GM23338 (cell line): ENCODE measurements around the gene ASTN1. TPM values are rescaled to one million over a fixed set of nuclear protein-coding genes. Genes with fewer than 3 reads are reported as not detected.

ENCODE experiments used
- ATAC-seq: fragments of 200-7000 bp; cut with Tn5 transposase; 3 replicates; pipeline ENCODE4 v1.9.1; 2020
- DNase-seq: peaks from one replicate; pipeline ENCODE4 v3.0.0-alpha.2; 2015; ENCODE audit warnings: low spot score
- H2AFZ ChIP-seq: fragments of 200-600 bp; sonication (generic); 2 replicates; pipeline ENCODE4 v1.8.0; 2016; ENCODE audit warnings: antibody characterized with exemption, mild to moderate bottlenecking, moderate library complexity
- H3F3A ChIP-seq: fragments of 200-600 bp; sonication (generic); replicated peaks from 2 replicates; pipeline ENCODE4 v1.8.0; 2017; ENCODE audit warnings: antibody characterized with exemption, mixed run types, low read depth
- H3K27ac ChIP-seq: fragments of 200-600 bp; sonication (generic); 2 replicates; pipeline ENCODE4 v1.6.1; 2016; ENCODE audit warnings: low read depth
- H3K27me3 ChIP-seq: fragments of 200-600 bp; sonication (generic); 2 replicates; pipeline ENCODE4 v1.8.0; 2016; ENCODE audit warnings: mild to moderate bottlenecking, mixed run types, moderate library complexity; ENCODE audit not compliant: insufficient read depth
- H3K36me3 ChIP-seq: fragments of 200-600 bp; sonication (generic); 2 replicates; pipeline ENCODE4 v1.8.0; 2016; ENCODE audit warnings: mild to moderate bottlenecking; ENCODE audit not compliant: insufficient read depth
- H3K4me1 ChIP-seq: fragments of 200-600 bp; sonication (generic); 2 replicates; pipeline ENCODE4 v1.8.0; 2016; ENCODE audit warnings: mild to moderate bottlenecking, moderate library complexity; ENCODE audit not compliant: insufficient read depth
- H3K4me2 ChIP-seq: fragments of 200-600 bp; sonication (generic); 2 replicates; pipeline ENCODE4 v1.7.1; 2017; ENCODE audit warnings: mixed run types
- H3K4me3 ChIP-seq: fragments of 200-600 bp; sonication (generic); 2 replicates; pipeline ENCODE4 v1.6.1; 2016; ENCODE audit warnings: mixed run types
- H3K79me2 ChIP-seq: fragments of 200-600 bp; sonication (generic); replicated peaks from 2 replicates; pipeline ENCODE4 v1.8.0; 2017; ENCODE audit warnings: mild to moderate bottlenecking; ENCODE audit not compliant: insufficient read depth
- H3K9me2 ChIP-seq: fragments of 200-600 bp; sonication (generic); 2 replicates; pipeline ENCODE4 v1.8.0; 2017; ENCODE audit not compliant: insufficient read depth
- H4K20me1 ChIP-seq: fragments of 200-600 bp; sonication (generic); replicated peaks from 2 replicates; pipeline ENCODE4 v1.8.0; 2017; ENCODE audit warnings: mild to moderate bottlenecking; ENCODE audit not compliant: insufficient read depth
- H3K27ac Mint-ChIP-seq: 2 replicates; pipeline ENCODE4 v1.8.0; 2020; ENCODE audit warnings: inconsistent platforms, mild to moderate bottlenecking, moderate library complexity, mixed read lengths
- H3K27me3 Mint-ChIP-seq: 3 replicates; pipeline ENCODE4 v1.8.0; 2022; ENCODE audit warnings: low read depth, mild to moderate bottlenecking, moderate library complexity, mixed read lengths, inconsistent platforms; ENCODE audit not compliant: insufficient read depth, poor library complexity
- H3K36me3 Mint-ChIP-seq: 3 replicates; pipeline ENCODE4 v1.8.0; 2021; ENCODE audit warnings: low read depth, mild to moderate bottlenecking, inconsistent platforms, moderate library complexity, mixed read lengths
- H3K4me1 Mint-ChIP-seq: 3 replicates; pipeline ENCODE4 v1.8.0; 2020; ENCODE audit warnings: mild to moderate bottlenecking, inconsistent platforms, mixed read lengths
- H3K4me3 Mint-ChIP-seq: 3 replicates; pipeline ENCODE4 v1.8.0; 2021; ENCODE audit warnings: moderate library complexity, mild to moderate bottlenecking, inconsistent platforms, mixed read lengths
- H3K9me3 Mint-ChIP-seq: 3 replicates; pipeline ENCODE4 v1.8.0; 2020; ENCODE audit warnings: moderate library complexity, mild to moderate bottlenecking, inconsistent platforms, mixed read lengths
- CREB1 ChIP-seq: fragments of 250-450 bp; sonication (Bioruptor Pico); IDR thresholded peaks from 2 replicates; pipeline ENCODE4 v1.5.0; 2020; ENCODE audit warnings: low read depth, mild to moderate bottlenecking, moderate library complexity
- CTCF ChIP-seq, 2 experiments: fragments of 200-600 bp in 1 of 2; sonication (generic) in 1 of 2; conservative IDR thresholded peaks; 2 replicates each; pipeline versions ENCODE4 v1.5.1 to v1.6.1; 2016 to 2017; ENCODE audit warnings: antibody characterized with exemption in 2 of 2, low read depth in 2 of 2, mild to moderate bottlenecking in 2 of 2, moderate library complexity in 1 of 2
- ETS1 ChIP-seq: IDR thresholded peaks from 2 replicates; pipeline ENCODE4 v1.6.1; 2016; ENCODE audit warnings: antibody characterized with exemption
- EZH2 ChIP-seq: fragments of 200-600 bp; sonication (generic); IDR thresholded peaks from one replicate; pipeline ENCODE4 v1.8.0; 2017; ENCODE audit warnings: antibody characterized with exemption, mild to moderate bottlenecking, low read depth; ENCODE audit not compliant: unreplicated experiment
- EZH2phosphoT487 ChIP-seq: fragments of 200-600 bp; sonication (generic); IDR thresholded peaks from one replicate; pipeline ENCODE4 v1.8.1; 2018; ENCODE audit warnings: antibody characterized with exemption; ENCODE audit not compliant: unreplicated experiment
- JUNB ChIP-seq: IDR thresholded peaks from one replicate; pipeline ENCODE4 v1.6.1; 2016; ENCODE audit warnings: antibody characterized with exemption; ENCODE audit not compliant: unreplicated experiment
- NANOG ChIP-seq: IDR thresholded peaks from 2 replicates; pipeline ENCODE4 v1.6.1; 2016; ENCODE audit warnings: antibody characterized with exemption, borderline replicate concordance
- STAT1 ChIP-seq: IDR thresholded peaks from one replicate; pipeline ENCODE4 v1.6.1; 2016; ENCODE audit warnings: antibody characterized with exemption; ENCODE audit not compliant: unreplicated experiment
- ZNF114 ChIP-seq: fragments of 250-450 bp; sonication (Bioruptor Pico); IDR thresholded peaks from 2 replicates; pipeline ENCODE4 v1.5.0; 2020; ENCODE audit warnings: mild to moderate bottlenecking, moderate library complexity
- ZNF331 ChIP-seq: fragments of 250-450 bp; sonication (Bioruptor Pico); IDR thresholded peaks from 2 replicates; pipeline ENCODE4 v1.5.0; 2020; ENCODE audit warnings: low read depth, mild to moderate bottlenecking, moderate library complexity
- ZNF462 ChIP-seq: fragments of 250-450 bp; sonication (Bioruptor Pico); IDR thresholded peaks from 2 replicates; pipeline ENCODE4 v1.5.0; 2020; ENCODE audit warnings: mild to moderate bottlenecking, moderate library complexity
- polyA plus RNA-seq: library from polyadenylated mRNA; unstranded; fragments of >200 nt; fragmentation: Nextera tagmentation; extraction: Ambion mirVana; gene quantifications from 2 replicates; pipeline ENCODE4 v1.2.1, GENCODE V29; 2016
- total RNA-seq: library from RNA; depleted of rRNA; stranded (reverse); fragments of >200 nt; shearing (Covaris generic); gene quantifications from 2 replicates; pipeline ENCODE4 v1.2.3, GENCODE V29; 2014

The ASTN1 gene
- total and polyA plus RNA-seq, 2 experiments from 2014 or later, result 2.0 to 5.2 TPM

GRCh38 chr1:176879784-176880620, 284.5 kb downstream of the ASTN1 start:
- no peaks in the 10 kb centered on the region for H3K36me3 ChIP-seq
- DNase-seq, result no peak

More at GRCh38 chr1:176879784-176880620, 284.5 kb downstream of the ASTN1 start:
- Mint-ChIP-seq H3K27ac (no peak overlapping the region), H3K36me3 (no peaks in the 10 kb centered on the region), H3K4me1 (no peaks in the 10 kb centered on the region), H3K4me3 (no peak overlapping the region), H3K9me3 (no peaks in the 10 kb centered on the region), H3K27me3 (no peaks in the 10 kb centered on the region)
- Histone ChIP-seq H3K4me3 (no peak overlapping the region), H3F3A (no peaks in the 10 kb centered on the region), H3K79me2 (no peaks in the 10 kb centered on the region), H3K4me2 (no peak overlapping the region), H3K27ac (no peak overlapping the region), H3K9me2 (no peaks in the 10 kb centered on the region), H3K4me1 (no peaks in the 10 kb centered on the region), H2AFZ (no peak overlapping the region), H4K20me1 (no peaks in the 10 kb centered on the region), H3K27me3 (no peaks in the 10 kb centered on the region)
- ATAC-seq, result no peak
- TF ChIP-seq EZH2phosphoT487 (no peak), CREB1 (CRISPR knock-in tag) (no peak), ZNF114 (no peak), ZNF462 (CRISPR knock-in tag) (no peak), NANOG (no peak), ETS1 (no peak), STAT1 (no peak), JUNB (no peak), ZNF331 (CRISPR knock-in tag) (no peak), CTCF (conservative IDR thresholded peaks at IDR 0.05; ENCODE audit: low read depth in 2 of 2) (no peak), EZH2 (no peak)
